IMR-90 (cell line): Measurements from ENCODE around the gene KAT14. TPM values are rescaled to one million over a fixed set of nuclear protein-coding genes. Genes with fewer than 3 reads are reported as not detected.

Experiments
- ATAC-seq: fragments of 200-7000 bp; cut with Tn5 transposase; 2 replicates; pipeline ENCODE4 v1.9.1; 2020; ENCODE audit warnings: low read depth, mild to moderate bottlenecking, moderate library complexity
- BruUV-seq: library from RNA; stranded (reverse); fragments of 400-500 nt; replicated peaks from 2 replicates; lab custom pipeline; 2021; lab: Mats Ljungman, UMichigan
- CTCF ChIA-PET: fragments of 300-600 bp; formaldehyde crosslinking; extraction: SDS; loops from one replicate; lab custom pipeline; 2021; ENCODE audit warnings: antibody characterized with exemption; lab: Yijun Ruan, JAX
- POLR2A ChIA-PET: fragments of 300-600 bp; sonication (Branson Sonifier 250); formaldehyde crosslinking; loops from one replicate; lab custom pipeline; 2022; ENCODE audit warnings: antibody characterized with exemption; ENCODE audit not compliant: unreplicated experiment; lab: Charles Lee
- DNase-seq: peaks from one replicate; pipeline ENCODE4 v3.0.0; 2013
- H2AFZ ChIP-seq: replicated peaks from 2 replicates; pipeline ENCODE3; 2013; ENCODE audit warnings: low read length, mild to moderate bottlenecking; ENCODE audit not compliant: poor library complexity
- H2AK5ac ChIP-seq: 2 replicates; pipeline ENCODE4 v1.6.1; 2013; ENCODE audit warnings: low read depth, low read length, inconsistent platforms
- H2AK9ac ChIP-seq: replicated peaks from 2 replicates; pipeline ENCODE3; 2013; ENCODE audit warnings: mild to moderate bottlenecking, low read depth, low read length, moderate library complexity; ENCODE audit not compliant: poor library complexity
- H2BK120ac ChIP-seq: 2 replicates; pipeline ENCODE4 v1.6.1; 2013; ENCODE audit warnings: low read depth, low read length, inconsistent platforms
- H2BK15ac ChIP-seq: 3 replicates; pipeline ENCODE4 v1.6.1; 2013; ENCODE audit warnings: low read depth, low read length, inconsistent platforms
- H2BK20ac ChIP-seq: 2 replicates; pipeline ENCODE4 v1.6.1; 2013; ENCODE audit warnings: low read depth, mild to moderate bottlenecking, inconsistent platforms, low read length, moderate library complexity
- H2BK5ac ChIP-seq: 2 replicates; pipeline ENCODE4 v1.6.1; 2013; ENCODE audit warnings: mild to moderate bottlenecking, low read depth, low read length, inconsistent platforms; ENCODE audit not compliant: poor library complexity, severe bottlenecking
- H3K14ac ChIP-seq: replicated peaks from 2 replicates; pipeline ENCODE4 v1.6.1; 2013; ENCODE audit warnings: low read depth, low read length, inconsistent platforms
- H3K18ac ChIP-seq: 2 replicates; pipeline ENCODE4 v1.6.1; 2013; ENCODE audit warnings: low read depth, low read length, control low read depth
- H3K23ac ChIP-seq: 2 replicates; pipeline ENCODE4 v1.6.1; 2013; ENCODE audit warnings: low read depth, low read length, inconsistent platforms
- H3K27ac ChIP-seq: 2 replicates; pipeline ENCODE4 v1.5.1; 2013; ENCODE audit warnings: mild to moderate bottlenecking, control low read depth, low read length; ENCODE audit not compliant: insufficient read depth
- H3K27me3 ChIP-seq: 2 replicates; pipeline ENCODE4 v1.6.1; 2013; ENCODE audit warnings: low read length; ENCODE audit not compliant: control insufficient read depth, insufficient read depth
- H3K36me3 ChIP-seq: 2 replicates; pipeline ENCODE4 v1.6.1; 2013; ENCODE audit warnings: low read length, mixed read lengths; ENCODE audit not compliant: control insufficient read depth, insufficient read depth
- H3K4ac ChIP-seq: 2 replicates; pipeline ENCODE4 v1.6.1; 2013; ENCODE audit warnings: low read depth, low read length, inconsistent platforms
- H3K4me1 ChIP-seq: 2 replicates; pipeline ENCODE4 v1.6.1; 2013; ENCODE audit warnings: low read length, mixed read lengths; ENCODE audit not compliant: control insufficient read depth, insufficient read depth
- H3K4me2 ChIP-seq: 2 replicates; pipeline ENCODE4 v1.6.1; 2013; ENCODE audit warnings: low read depth, mild to moderate bottlenecking, control low read depth, low read length, moderate library complexity
- H3K4me3 ChIP-seq: 2 replicates; pipeline ENCODE4 v1.5.1; 2013; ENCODE audit warnings: low read depth, mild to moderate bottlenecking, control low read depth, low read length, moderate library complexity; ENCODE audit not compliant: insufficient read depth
- H3K56ac ChIP-seq: 2 replicates; pipeline ENCODE4 v1.6.1; 2013; ENCODE audit warnings: low read length, inconsistent platforms; ENCODE audit not compliant: insufficient read depth; ENCODE audit errors: extremely low read depth
- H3K79me1 ChIP-seq, 2 experiments: 2 replicates each; pipeline ENCODE4 v1.6.1; 2013; ENCODE audit warnings: low read length in 2 of 2, inconsistent platforms in 1 of 2, low read depth in 1 of 2
- H3K9ac ChIP-seq: 2 replicates; pipeline ENCODE4 v1.6.1; 2013; ENCODE audit warnings: low read depth, low read length, control low read depth
- H3K9me1 ChIP-seq: 2 replicates; pipeline ENCODE4 v1.6.1; 2013; ENCODE audit warnings: low read length, inconsistent platforms; ENCODE audit not compliant: insufficient read depth
- H3K9me3 ChIP-seq: 2 replicates; pipeline ENCODE4 v1.6.1; 2013; ENCODE audit warnings: low read length; ENCODE audit not compliant: control insufficient read depth, insufficient read depth
- H4K20me1 ChIP-seq: 2 replicates; pipeline ENCODE4 v1.6.1; 2013; ENCODE audit warnings: low read length, inconsistent platforms; ENCODE audit not compliant: insufficient read depth
- H4K5ac ChIP-seq: 2 replicates; pipeline ENCODE4 v1.6.1; 2013; ENCODE audit warnings: mild to moderate bottlenecking, low read depth, low read length, control low read depth
- H4K8ac ChIP-seq, 2 experiments: 2 replicates each; pipeline ENCODE4 v1.6.1; 2013; ENCODE audit warnings: low read depth in 2 of 2, low read length in 2 of 2, control low read depth in 1 of 2, inconsistent platforms in 1 of 2
- H4K91ac ChIP-seq: 2 replicates; pipeline ENCODE4 v1.6.1; 2013; ENCODE audit warnings: low read depth, low read length, inconsistent platforms; ENCODE audit not compliant: insufficient read depth
- ELK1 ChIP-seq: fragments of 150-350 bp; IDR thresholded peaks from 2 replicates; pipeline ENCODE4 v1.6.1; 2016; ENCODE audit warnings: low read depth, mild to moderate bottlenecking, low read length, moderate library complexity, borderline replicate concordance
- NFE2L2 ChIP-seq: fragments of 150-350 bp; IDR thresholded peaks from 2 replicates; pipeline ENCODE4 v1.6.1; 2016; ENCODE audit warnings: low read depth, mild to moderate bottlenecking, low read length
- RFX5 ChIP-seq: IDR thresholded peaks from 2 replicates; pipeline ENCODE4 v1.8.0; 2012; ENCODE audit warnings: low read depth, mild to moderate bottlenecking, low read length, moderate library complexity
- USF2 ChIP-seq: fragments of 150-350 bp; IDR thresholded peaks from 2 replicates; pipeline ENCODE4 v1.6.1; 2017; ENCODE audit warnings: mild to moderate bottlenecking, antibody characterized with exemption, low read length, low read depth
- WGBS, 2 experiments: methylation state at CpG; one replicate each; pipeline versions ENCODE4 v1.1.5 to v1.1.7; 2013; ENCODE audit warnings: missing lambda C conversion rate in 2 of 2; ENCODE audit not compliant: insufficient read length in 1 of 2; ENCODE audit errors: extremely low coverage in 2 of 2; 5-methylcytosine and 5-hydroxymethylcytosine counted together
- dilution Hi-C: fragments of 300-500 bp; cut with HindIII; formaldehyde crosslinking; loops from one replicate; pipeline ENCODE4 v1.14.3; 2018; ENCODE audit warnings: low sequenced_read_pairs; ENCODE audit not compliant: unreplicated experiment
- in situ Hi-C: fragments of 300-500 bp; cut with MboI; formaldehyde crosslinking; loops from 3 replicates; pipeline ENCODE4 v1.14.3; 2019; ENCODE audit warnings: low sequenced_read_pairs, inconsistent platforms, mixed read lengths
- intact Hi-C: fragments of 100-400 bp; cut with micrococcal nuclease; formaldehyde crosslinking; loops from 2 replicates; pipeline ENCODE4 v1.10.0; 2022
- polyA plus RNA-seq, 3 experiments: library from polyadenylated mRNA; depleted of rRNA; stranded (reverse); fragments of >200 nt; gene quantifications; 2 replicates each; pipeline ENCODE4 v1.2.3, GENCODE V29; 2012; ENCODE audit warnings: low replicate concordance in 1 of 3
- total RNA-seq: library from RNA; depleted of rRNA; stranded (reverse); fragments of >200 nt; gene quantifications from 2 replicates; pipeline ENCODE4 v1.2.3, GENCODE V29; 2012

KAT14 gene
- total and polyA plus RNA-seq, 2 of the 4 experiments (the other 2 are of a cell fraction) = 6.7 to 12.4 TPM

GRCh38 chr20:18213002-18213401 is 75.3 kb downstream of the KAT14 start:
- no peak for ATAC-seq

More at GRCh38 chr20:18213002-18213401, 75.3 kb downstream of the KAT14 start:
- BruUV-seq = no TSS peak
- no peak overlapping the region for H3K4ac ChIP-seq
- in situ Hi-C loops = no loop called here
- H2AK9ac ChIP-seq = no peak overlapping the region
- H3K14ac ChIP-seq = no peak overlapping the region
- no peak overlapping the region for H4K8ac ChIP-seq
- 0 out of 2 replicates have a peak, but pooled peaks cover 2% of the 10 kb centered on the region for H3K27me3 ChIP-seq
- H2BK5ac ChIP-seq = no peak overlapping the region
- no peak overlapping the region for H2BK120ac ChIP-seq
- no peak for TF ChIP-seq NFE2L2
- TF ChIP-seq RFX5 = no peak
- TF ChIP-seq ELK1 = no peak
- TF ChIP-seq USF2 = no peak
- H3K9me3 ChIP-seq = no peaks in the 10 kb centered on the region
- CTCF ChIA-PET = no interaction called here
- H3K56ac ChIP-seq = no peak overlapping the region
- no peak overlapping the region for H3K9ac ChIP-seq
- H3K9me1 ChIP-seq = no peaks in the 10 kb centered on the region
- no peak overlapping the region for H3K4me3 ChIP-seq
- no peak overlapping the region for H2AK5ac ChIP-seq
- no peak overlapping the region for H3K27ac ChIP-seq
- H4K91ac ChIP-seq = no peak overlapping the region
- no peak for DNase-seq
- H3K18ac ChIP-seq = no peak overlapping the region
- H4K5ac ChIP-seq = no peak overlapping the region
- no CpG with 5 or more reads among the region's 2 CpGs for WGBS, 2 experiments
- H3K4me2 ChIP-seq = no peak overlapping the region
- H4K20me1 ChIP-seq = no peaks in the 10 kb centered on the region
- dilution Hi-C loops = no loop called here
- no peaks in the 10 kb centered on the region for H3K4me1 ChIP-seq
- intact Hi-C loops = no loop called here
- H3K23ac ChIP-seq = no peak overlapping the region
- H2BK15ac ChIP-seq = no peak overlapping the region
- no peaks in the 10 kb centered on the region for H3K36me3 ChIP-seq
- no peaks in the 10 kb centered on the region for H3K79me1 ChIP-seq
- POLR2A ChIA-PET = no interaction called here
- no peak overlapping the region for H2AFZ ChIP-seq
- no peak overlapping the region for H2BK20ac ChIP-seq
